A673 (cell line): ENCODE results near the gene RBM34.

Experiments used
- CTCF ChIP-seq: fragments of 300-800, 200-600 bp; sonication (generic); conservative IDR thresholded peaks from 2 replicates; pipeline ENCODE4 v1.5.1; 2017; ENCODE audit warnings: low read depth, mild to moderate bottlenecking, antibody characterized with exemption, low read length, moderate library complexity, mixed read lengths
- EZH2 ChIP-seq: fragments of 200-600 bp; sonication (generic); IDR thresholded peaks from 2 replicates; pipeline ENCODE4 v1.6.1; 2017; ENCODE audit warnings: borderline replicate concordance, low read depth, mild to moderate bottlenecking, mixed read lengths, antibody characterized with exemption, low read length; ENCODE audit not compliant: poor library complexity, severe bottlenecking

DNA sequence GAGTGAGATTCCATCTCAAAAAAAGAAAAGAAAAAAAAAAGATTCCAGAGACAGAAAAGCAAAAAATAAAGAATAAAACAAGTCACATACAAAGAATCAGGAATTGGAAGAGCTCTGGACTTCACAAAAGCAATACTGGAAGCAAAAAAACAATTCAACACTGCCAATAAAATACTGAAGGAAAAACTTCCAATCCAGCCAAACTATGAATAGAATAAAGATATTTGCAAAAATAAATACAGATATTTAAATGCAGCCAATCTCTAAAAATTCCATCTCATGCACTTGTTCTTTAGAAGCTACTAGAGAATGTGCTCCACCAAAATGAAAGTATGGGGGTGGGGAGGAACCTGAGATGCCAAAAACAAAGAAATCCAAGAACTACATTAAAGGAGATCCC, 29.4 kb upstream of the RBM34 start:
- TF ChIP-seq CTCF (no peak), EZH2 (no peak)
